K562 (cell line): ENCODE measurements around the gene BIRC3. TPM values are rescaled to one million over a fixed set of nuclear protein-coding genes. Genes with fewer than 3 reads are reported as not detected.
A peak's percentile ranks its signal among the peaks of the same experiment; 100 is the strongest.

Experiments used
- CBX8 ChIP-seq: fragments of 200-600 bp; sonication (generic); IDR thresholded peaks from 2 replicates; pipeline ENCODE4 v1.6.1; 2012; ENCODE audit warnings: borderline replicate concordance, mixed run types, low read depth, mild to moderate bottlenecking, moderate library complexity, mixed read lengths, low read length, control low read depth, inconsistent platforms; ENCODE audit not compliant: poor library complexity, severe bottlenecking; ENCODE audit errors: extremely low read depth
- CHD4 ChIP-seq: fragments of 200-600 bp; sonication (generic); IDR thresholded peaks from 3 replicates; pipeline ENCODE4 v1.6.1; 2012; ENCODE audit warnings: low read depth, mild to moderate bottlenecking, mixed read lengths, low read length, inconsistent platforms; ENCODE audit not compliant: insufficient read depth, insufficient replicate concordance, poor library complexity, severe bottlenecking
- DACH1 ChIP-seq: fragments of 450-650 bp; IDR thresholded peaks from 2 replicates; pipeline ENCODE4 v1.6.1; 2018; ENCODE audit not compliant: partially characterized antibody
- ELK3 ChIP-seq: fragments of 450-650 bp; formaldehyde crosslinking; IDR thresholded peaks from 2 replicates; pipeline ENCODE4 v1.4.0; 2020; ENCODE audit warnings: mild to moderate bottlenecking
- ETS2 ChIP-seq: IDR thresholded peaks from 2 replicates; pipeline ENCODE4 v1.6.1; 2016; ENCODE audit warnings: borderline replicate concordance, missing genetic modification characterization, mild to moderate bottlenecking, moderate library complexity, missing compliant biosample characterization; ENCODE audit not compliant: poor library complexity, severe bottlenecking
- ETV5 ChIP-seq: sonication (generic); formaldehyde crosslinking; IDR thresholded peaks from 2 replicates; pipeline ENCODE4 v1.4.0; 2020; ENCODE audit warnings: low read depth, mild to moderate bottlenecking, missing genetic modification reagents
- HDAC1 ChIP-seq, 2 experiments: fragments of 450-650 bp; IDR thresholded peaks; 2 replicates each; pipeline ENCODE4 v1.6.1; 2016 to 2017; ENCODE audit warnings: inconsistent platforms in 1 of 2, mild to moderate bottlenecking in 1 of 2, moderate library complexity in 1 of 2
- MAFK ChIP-seq: IDR thresholded peaks from 2 replicates; pipeline ENCODE4 v1.6.1; 2011; ENCODE audit warnings: low read length, improper control_type of control experiment
- MCM3 ChIP-seq: fragments of 450-650 bp; IDR thresholded peaks from 2 replicates; pipeline ENCODE4 v1.6.1; 2016
- MED1 ChIP-seq: sonication (generic); formaldehyde crosslinking; IDR thresholded peaks from 2 replicates; pipeline ENCODE4 v1.8.1; 2023; ENCODE audit warnings: missing genetic modification reagents, borderline replicate concordance
- MEIS2 ChIP-seq: fragments of 450-650 bp; IDR thresholded peaks from 2 replicates; pipeline ENCODE4 v1.6.1; 2014; ENCODE audit warnings: mild to moderate bottlenecking; ENCODE audit not compliant: partially characterized antibody
- NCOA6 ChIP-seq: fragments of 450-650 bp; IDR thresholded peaks from 2 replicates; pipeline ENCODE4 v1.6.1; 2017; ENCODE audit warnings: mild to moderate bottlenecking
- PHF8 ChIP-seq: fragments of 200-600 bp; sonication (generic); IDR thresholded peaks from 2 replicates; pipeline ENCODE4 v1.6.1; 2012; ENCODE audit warnings: mixed run types, mild to moderate bottlenecking, inconsistent platforms, low read length, moderate library complexity, borderline replicate concordance
- POLR2A ChIP-seq: fragments of 450-650 bp; conservative IDR thresholded peaks from 2 replicates; pipeline ENCODE4 v1.6.1; 2016
- POLR2B ChIP-seq: fragments of 450-650 bp; IDR thresholded peaks from 2 replicates; pipeline ENCODE4 v1.6.1; 2018; ENCODE audit warnings: low read depth; ENCODE audit not compliant: partially characterized antibody
- POLR2H ChIP-seq: IDR thresholded peaks from 2 replicates; pipeline ENCODE4 v1.6.1; 2016; ENCODE audit warnings: missing genetic modification characterization, low read depth, mild to moderate bottlenecking, control low read depth, missing compliant biosample characterization, moderate library complexity
- RBM14 ChIP-seq: fragments of 200-400 bp; formaldehyde crosslinking; IDR thresholded peaks from 2 replicates; pipeline ENCODE4 v1.6.1; 2018; ENCODE audit warnings: low read depth, mild to moderate bottlenecking, low read length, moderate library complexity, borderline replicate concordance; ENCODE audit not compliant: insufficient read depth
- TAF1 ChIP-seq: IDR thresholded peaks from 2 replicates; pipeline ENCODE4 v1.6.1; 2011; ENCODE audit warnings: mild to moderate bottlenecking, low read length, moderate library complexity; ENCODE audit not compliant: insufficient read depth, control insufficient read depth, severe bottlenecking; ENCODE audit errors: extremely low read depth
- TBL1XR1 ChIP-seq, 2 experiments: IDR thresholded peaks; 2 replicates each; pipeline ENCODE4 v1.6.1; 2012; ENCODE audit warnings: improper control_type of control experiment in 2 of 2, low read length in 2 of 2, mild to moderate bottlenecking in 1 of 2
- TFAP4 ChIP-seq: sonication (generic); formaldehyde crosslinking; IDR thresholded peaks from 2 replicates; pipeline ENCODE4 v1.8.0; 2022; ENCODE audit warnings: missing genetic modification reagents, mild to moderate bottlenecking, moderate library complexity, borderline replicate concordance
- THRB ChIP-seq: fragments of 450-650 bp; formaldehyde crosslinking; conservative IDR thresholded peaks from 2 replicates; pipeline ENCODE4 v1.4.0; 2022; ENCODE audit warnings: mild to moderate bottlenecking, missing genetic modification characterization
- ZNF23 ChIP-seq: fragments of 250-450 bp; sonication (Bioruptor Pico); IDR thresholded peaks from 2 replicates; pipeline ENCODE4 v1.4.0; 2020; ENCODE audit warnings: mild to moderate bottlenecking
- ZNF740 ChIP-seq, 3 experiments: fragments of 200-800 bp in 1 of 3; sonication (Bioruptor generic) in 1 of 3; sonication (generic) in 1 of 3; formaldehyde crosslinking in 1 of 3; IDR thresholded peaks; 2 replicates each; pipeline versions ENCODE4 v1.6.1 to v1.8.0; 2016 to 2022; ENCODE audit warnings: mild to moderate bottlenecking in 2 of 3, missing compliant biosample characterization in 2 of 3, missing genetic modification characterization in 2 of 3, missing genetic modification reagents in 1 of 3
- polyA plus RNA-seq, 8 experiments: library from polyadenylated mRNA; depleted of rRNA in 4 of 8; stranded (reverse) in 5 of 8; unstranded in 3 of 8; fragments of >200 nt; fragmentation: Nextera tagmentation in 2 of 8; fragmentation: Illumina TruSeq in 1 of 8; extraction: Ambion mirVana in 2 of 8; extraction: Trizol in 1 of 8; gene quantifications; 2 replicates each; pipeline versions ENCODE4 v1.2.1 to v1.2.3, GENCODE V29; 2011 to 2014; ENCODE audit warnings: inconsistent platforms in 1 of 8, missing spikeins in 1 of 8
- total RNA-seq, 7 experiments: library from RNA; depleted of rRNA in 6 of 7; stranded (reverse); fragments of >200 nt in 6 of 7; fragmentation: Illumina TruSeq in 2 of 7; extraction: Trizol in 2 of 7; gene quantifications; 2 replicates each; pipeline versions ENCODE4 v1.2.1 to v1.2.3, GENCODE V29; 2011 to 2021; ENCODE audit warnings: low replicate concordance in 1 of 7

BIRC3 gene
- total and polyA plus RNA-seq, 9 of the 15 experiments (the other 6 are each of a cell fraction or from before 2014, with no cell fraction given) = 0.08 to 0.42 (median 0.18) TPM

- TF ChIP-seq POLR2A = peak; percentile 91
- peak in 1 of 2 experiments; percentile 59; a peak in 2 of 4 replicates for TF ChIP-seq HDAC1 (IDR thresholded peaks at IDR 0.05)
- no peak for TF ChIP-seq RBM14
- no peak for TF ChIP-seq MCM3
- peak; percentile 86 for TF ChIP-seq POLR2B
- peak; percentile 89; the same call in 1 of the 2 replicates for TF ChIP-seq PHF8
- no peak for TF ChIP-seq CHD4
- TF ChIP-seq CBX8 = no peak
- TF ChIP-seq NCOA6 = no peak
- no peak for TF ChIP-seq DACH1
- no peak for TF ChIP-seq ELK3 (CRISPR knock-in tag)
- no peak for TF ChIP-seq THRB
- TF ChIP-seq ZNF740 (CRISPR knock-in tag; IDR thresholded peaks at IDR 0.05) = no peak
- TF ChIP-seq ZNF740 (tag; IDR thresholded peaks at IDR 0.05) = no peak
- TF ChIP-seq TBL1XR1 (IDR thresholded peaks at IDR 0.05; ENCODE audit: low read length in 2 of 2) = peak in 1 of 2 experiments; percentile 74; a peak in 1 of 4 replicates
- TF ChIP-seq ETS2 (tag) = no peak
- peak; percentile 40 for TF ChIP-seq MEIS2
- no peak for TF ChIP-seq ZNF23 (CRISPR knock-in tag)
- no peak for TF ChIP-seq MED1 (CRISPR knock-in tag)
- TF ChIP-seq MAFK = no peak
- peak; percentile 90 for TF ChIP-seq POLR2H (tag)
- peak; percentile 90 for TF ChIP-seq ETV5
- TF ChIP-seq TFAP4 (CRISPR knock-in tag) = peak; percentile 88
- TF ChIP-seq TAF1 = peak; percentile 69
Measured at GRCh38 chr11:102346748-102347461, 29.6 kb downstream of the BIRC3 start, which contains the start of gene BIRC2 (continued).
